ENCODE measurements around the gene ARID3B.

DNA sequence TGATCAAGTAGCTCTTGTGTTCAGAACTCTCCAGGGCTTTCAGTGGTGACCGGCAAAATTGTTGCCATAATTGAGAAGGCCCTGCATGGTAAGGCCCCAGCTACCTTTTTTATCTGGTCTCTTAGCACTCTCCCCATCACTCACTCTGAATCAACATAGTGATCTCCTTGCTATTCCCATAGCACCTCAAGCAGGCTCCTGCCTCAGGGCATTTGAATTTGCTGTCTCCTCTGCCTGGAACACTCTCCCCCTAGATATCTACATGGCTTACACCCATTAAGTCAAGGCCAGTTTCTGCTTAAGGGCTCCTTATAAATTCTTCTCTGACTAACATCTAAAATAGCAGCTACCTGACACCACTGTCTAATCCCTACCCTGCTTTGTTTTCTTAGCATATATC is 3.3 kb upstream of the ARID3B start:
- TF ChIP-seq ZBTB33 (IDR thresholded peaks at IDR 0.05; ENCODE audit: borderline replicate concordance, low read depth) (no peak), CTCF (IDR thresholded peaks at IDR 0.05) (no peak), EP300 (IDR thresholded peaks at IDR 0.05; ENCODE audit: borderline replicate concordance in 1 of 2, low read depth in 1 of 2, low read length in 1 of 2) (no peak), USF2 (IDR thresholded peaks at IDR 0.05; ENCODE audit: borderline replicate concordance, low read depth, low read length) (no peak), EZH2phosphoT487 (IDR thresholded peaks at IDR 0.05; ENCODE audit: borderline replicate concordance, low read depth) (no peak), TAF1 (IDR thresholded peaks at IDR 0.05; ENCODE audit: borderline replicate concordance, low read depth, low read length) (no peak), GABPA (IDR thresholded peaks at IDR 0.05; ENCODE audit: low read depth) (no peak), USF1 (IDR thresholded peaks at IDR 0.05; ENCODE audit: borderline replicate concordance, low read depth) (no peak), SMC3 (IDR thresholded peaks at IDR 0.05; ENCODE audit: low read depth, low read length) (no peak)

Data from SK-N-SH (cell line).